K562 (cell line): ENCODE results near the gene HAPLN2. TPM values are rescaled to one million over a fixed set of nuclear protein-coding genes. Genes with fewer than 3 reads are reported as not detected.

Source experiments
- KDM5B ChIP-seq: fragments of 200-600 bp; sonication (generic); IDR thresholded peaks from 2 replicates; pipeline ENCODE4 v1.6.1; 2012; ENCODE audit warnings: low read depth, mild to moderate bottlenecking, moderate library complexity, low read length, control low read depth, inconsistent platforms; ENCODE audit not compliant: insufficient replicate concordance
- MAFK ChIP-seq: IDR thresholded peaks from 2 replicates; pipeline ENCODE4 v1.6.1; 2011; ENCODE audit warnings: low read length, improper control_type of control experiment
- NFIX ChIP-seq: fragments of 250-450 bp; sonication (Bioruptor Pico); IDR thresholded peaks from 2 replicates; pipeline ENCODE4 v1.4.0; 2020; ENCODE audit warnings: low read depth, mild to moderate bottlenecking, moderate library complexity
- NFXL1 ChIP-seq: fragments of 450-650 bp; formaldehyde crosslinking; IDR thresholded peaks from 2 replicates; pipeline ENCODE4 v1.4.0; 2021; ENCODE audit warnings: mild to moderate bottlenecking
- RBM15 ChIP-seq: fragments of 200-400 bp; formaldehyde crosslinking; IDR thresholded peaks from 2 replicates; pipeline ENCODE4 v1.6.1; 2018; ENCODE audit warnings: mild to moderate bottlenecking, low read length, moderate library complexity; ENCODE audit not compliant: insufficient read depth
- SIRT6 ChIP-seq: IDR thresholded peaks from one replicate; pipeline ENCODE4 v1.6.1; 2012; ENCODE audit warnings: low read depth, mild to moderate bottlenecking, control low read depth, inconsistent platforms, low read length, moderate library complexity
- SUPT5H ChIP-seq: fragments of 450-650 bp; IDR thresholded peaks from 2 replicates; pipeline ENCODE4 v1.6.1; 2016
- TAF1 ChIP-seq: IDR thresholded peaks from 2 replicates; pipeline ENCODE4 v1.6.1; 2011; ENCODE audit warnings: mild to moderate bottlenecking, low read length, moderate library complexity; ENCODE audit not compliant: insufficient read depth, control insufficient read depth, severe bottlenecking; ENCODE audit errors: extremely low read depth
- ZC3H8 ChIP-seq: fragments of 450-650 bp; IDR thresholded peaks from 2 replicates; pipeline ENCODE4 v1.6.1; 2017
- ZNF121 ChIP-seq: sonication (generic); formaldehyde crosslinking; conservative IDR thresholded peaks from 2 replicates; pipeline ENCODE4 v1.8.0; 2022; ENCODE audit warnings: missing genetic modification reagents
- ZNF140 ChIP-seq: fragments of 250-450 bp; sonication (Bioruptor Pico); IDR thresholded peaks from 2 replicates; pipeline ENCODE4 v1.8.0; 2021; ENCODE audit warnings: moderate library complexity, mild to moderate bottlenecking, inconsistent platforms
- polyA plus RNA-seq, 8 experiments: library from polyadenylated mRNA; depleted of rRNA in 4 of 8; stranded (reverse) in 5 of 8; unstranded in 3 of 8; fragments of >200 nt; fragmentation: Nextera tagmentation in 2 of 8; fragmentation: Illumina TruSeq in 1 of 8; extraction: Ambion mirVana in 2 of 8; extraction: Trizol in 1 of 8; gene quantifications; 2 replicates each; pipeline versions ENCODE4 v1.2.1 to v1.2.3, GENCODE V29; 2011 to 2014; ENCODE audit warnings: inconsistent platforms in 1 of 8, missing spikeins in 1 of 8
- total RNA-seq, 7 experiments: library from RNA; depleted of rRNA in 6 of 7; stranded (reverse); fragments of >200 nt in 6 of 7; fragmentation: Illumina TruSeq in 2 of 7; extraction: Trizol in 2 of 7; gene quantifications; 2 replicates each; pipeline versions ENCODE4 v1.2.1 to v1.2.3, GENCODE V29; 2011 to 2021; ENCODE audit warnings: low replicate concordance in 1 of 7
- TF ChIP-seq, protein P1 (sequence below): sonication (generic); formaldehyde crosslinking; IDR thresholded peaks from 2 replicates; pipeline ENCODE4 v1.8.0; 2022; ENCODE audit warnings: mild to moderate bottlenecking, low read depth, missing genetic modification reagents
- TF ChIP-seq, protein P2 (sequence below): sonication (generic); formaldehyde crosslinking; IDR thresholded peaks from 2 replicates; pipeline ENCODE4 v1.8.0; 2023; ENCODE audit warnings: mild to moderate bottlenecking, missing genetic modification reagents
- TF ChIP-seq, protein P3 (sequence below): conservative IDR thresholded peaks from 2 replicates; pipeline ENCODE4 v1.6.1; 2011; ENCODE audit warnings: low read depth, mild to moderate bottlenecking, low read length; ENCODE audit not compliant: control insufficient read depth
- TF ChIP-seq, protein P4 (sequence below): fragments of 450-650 bp; formaldehyde crosslinking; IDR thresholded peaks from 2 replicates; pipeline ENCODE4 v1.4.0; 2020; ENCODE audit warnings: mild to moderate bottlenecking, moderate library complexity
- TF ChIP-seq, protein P5 (sequence below): fragments of 450-650 bp; IDR thresholded peaks from 2 replicates; pipeline ENCODE4 v1.6.1; 2016; ENCODE audit warnings: mild to moderate bottlenecking

Gene HAPLN2
- total and polyA plus RNA-seq, 9 of the 15 experiments (the other 6 are each of a cell fraction or from before 2014, with no cell fraction given), result 0.14 to 5.2 (median 3.8) TPM; not detected in 4

GRCh38 chr1:156601122-156601830 is 17.9 kb upstream of the HAPLN2 start, which contains the start of gene GPATCH4 (continued):
- no peak for TF ChIP-seq ZNF121
- TF ChIP-seq, protein P1, sequence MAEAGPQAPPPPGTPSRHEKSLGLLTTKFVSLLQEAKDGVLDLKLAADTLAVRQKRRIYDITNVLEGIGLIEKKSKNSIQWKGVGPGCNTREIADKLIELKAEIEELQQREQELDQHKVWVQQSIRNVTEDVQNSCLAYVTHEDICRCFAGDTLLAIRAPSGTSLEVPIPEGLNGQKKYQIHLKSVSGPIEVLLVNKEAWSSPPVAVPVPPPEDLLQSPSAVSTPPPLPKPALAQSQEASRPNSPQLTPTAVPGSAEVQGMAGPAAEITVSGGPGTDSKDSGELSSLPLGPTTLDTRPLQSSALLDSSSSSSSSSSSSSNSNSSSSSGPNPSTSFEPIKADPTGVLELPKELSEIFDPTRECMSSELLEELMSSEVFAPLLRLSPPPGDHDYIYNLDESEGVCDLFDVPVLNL (CRISPR knock-in tag), result no peak
- TF ChIP-seq SUPT5H, result peak; percentile 85
- TF ChIP-seq NFIX (CRISPR knock-in tag), result no peak
- no peak for TF ChIP-seq ZC3H8
- no peak for TF ChIP-seq SIRT6
- TF ChIP-seq RBM15, result no peak
- TF ChIP-seq NFXL1 (CRISPR knock-in tag), result no peak
- TF ChIP-seq, protein P2, sequence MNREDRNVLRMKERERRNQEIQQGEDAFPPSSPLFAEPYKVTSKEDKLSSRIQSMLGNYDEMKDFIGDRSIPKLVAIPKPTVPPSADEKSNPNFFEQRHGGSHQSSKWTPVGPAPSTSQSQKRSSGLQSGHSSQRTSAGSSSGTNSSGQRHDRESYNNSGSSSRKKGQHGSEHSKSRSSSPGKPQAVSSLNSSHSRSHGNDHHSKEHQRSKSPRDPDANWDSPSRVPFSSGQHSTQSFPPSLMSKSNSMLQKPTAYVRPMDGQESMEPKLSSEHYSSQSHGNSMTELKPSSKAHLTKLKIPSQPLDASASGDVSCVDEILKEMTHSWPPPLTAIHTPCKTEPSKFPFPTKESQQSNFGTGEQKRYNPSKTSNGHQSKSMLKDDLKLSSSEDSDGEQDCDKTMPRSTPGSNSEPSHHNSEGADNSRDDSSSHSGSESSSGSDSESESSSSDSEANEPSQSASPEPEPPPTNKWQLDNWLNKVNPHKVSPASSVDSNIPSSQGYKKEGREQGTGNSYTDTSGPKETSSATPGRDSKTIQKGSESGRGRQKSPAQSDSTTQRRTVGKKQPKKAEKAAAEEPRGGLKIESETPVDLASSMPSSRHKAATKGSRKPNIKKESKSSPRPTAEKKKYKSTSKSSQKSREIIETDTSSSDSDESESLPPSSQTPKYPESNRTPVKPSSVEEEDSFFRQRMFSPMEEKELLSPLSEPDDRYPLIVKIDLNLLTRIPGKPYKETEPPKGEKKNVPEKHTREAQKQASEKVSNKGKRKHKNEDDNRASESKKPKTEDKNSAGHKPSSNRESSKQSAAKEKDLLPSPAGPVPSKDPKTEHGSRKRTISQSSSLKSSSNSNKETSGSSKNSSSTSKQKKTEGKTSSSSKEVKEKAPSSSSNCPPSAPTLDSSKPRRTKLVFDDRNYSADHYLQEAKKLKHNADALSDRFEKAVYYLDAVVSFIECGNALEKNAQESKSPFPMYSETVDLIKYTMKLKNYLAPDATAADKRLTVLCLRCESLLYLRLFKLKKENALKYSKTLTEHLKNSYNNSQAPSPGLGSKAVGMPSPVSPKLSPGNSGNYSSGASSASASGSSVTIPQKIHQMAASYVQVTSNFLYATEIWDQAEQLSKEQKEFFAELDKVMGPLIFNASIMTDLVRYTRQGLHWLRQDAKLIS (CRISPR knock-in tag), result no peak
- TF ChIP-seq ZNF140, result no peak
- TF ChIP-seq, protein P3, sequence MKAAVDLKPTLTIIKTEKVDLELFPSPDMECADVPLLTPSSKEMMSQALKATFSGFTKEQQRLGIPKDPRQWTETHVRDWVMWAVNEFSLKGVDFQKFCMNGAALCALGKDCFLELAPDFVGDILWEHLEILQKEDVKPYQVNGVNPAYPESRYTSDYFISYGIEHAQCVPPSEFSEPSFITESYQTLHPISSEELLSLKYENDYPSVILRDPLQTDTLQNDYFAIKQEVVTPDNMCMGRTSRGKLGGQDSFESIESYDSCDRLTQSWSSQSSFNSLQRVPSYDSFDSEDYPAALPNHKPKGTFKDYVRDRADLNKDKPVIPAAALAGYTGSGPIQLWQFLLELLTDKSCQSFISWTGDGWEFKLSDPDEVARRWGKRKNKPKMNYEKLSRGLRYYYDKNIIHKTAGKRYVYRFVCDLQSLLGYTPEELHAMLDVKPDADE, result peak; percentile 95
- TF ChIP-seq, protein P4, sequence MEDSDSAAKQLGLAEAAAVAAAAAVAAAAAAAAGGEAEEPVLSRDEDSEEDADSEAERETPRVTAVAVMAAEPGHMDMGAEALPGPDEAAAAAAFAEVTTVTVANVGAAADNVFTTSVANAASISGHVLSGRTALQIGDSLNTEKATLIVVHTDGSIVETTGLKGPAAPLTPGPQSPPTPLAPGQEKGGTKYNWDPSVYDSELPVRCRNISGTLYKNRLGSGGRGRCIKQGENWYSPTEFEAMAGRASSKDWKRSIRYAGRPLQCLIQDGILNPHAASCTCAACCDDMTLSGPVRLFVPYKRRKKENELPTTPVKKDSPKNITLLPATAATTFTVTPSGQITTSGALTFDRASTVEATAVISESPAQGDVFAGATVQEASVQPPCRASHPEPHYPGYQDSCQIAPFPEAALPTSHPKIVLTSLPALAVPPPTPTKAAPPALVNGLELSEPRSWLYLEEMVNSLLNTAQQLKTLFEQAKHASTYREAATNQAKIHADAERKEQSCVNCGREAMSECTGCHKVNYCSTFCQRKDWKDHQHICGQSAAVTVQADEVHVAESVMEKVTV (CRISPR knock-in tag), result no peak
- peak; percentile 88 for TF ChIP-seq KDM5B
- TF ChIP-seq, protein P5, sequence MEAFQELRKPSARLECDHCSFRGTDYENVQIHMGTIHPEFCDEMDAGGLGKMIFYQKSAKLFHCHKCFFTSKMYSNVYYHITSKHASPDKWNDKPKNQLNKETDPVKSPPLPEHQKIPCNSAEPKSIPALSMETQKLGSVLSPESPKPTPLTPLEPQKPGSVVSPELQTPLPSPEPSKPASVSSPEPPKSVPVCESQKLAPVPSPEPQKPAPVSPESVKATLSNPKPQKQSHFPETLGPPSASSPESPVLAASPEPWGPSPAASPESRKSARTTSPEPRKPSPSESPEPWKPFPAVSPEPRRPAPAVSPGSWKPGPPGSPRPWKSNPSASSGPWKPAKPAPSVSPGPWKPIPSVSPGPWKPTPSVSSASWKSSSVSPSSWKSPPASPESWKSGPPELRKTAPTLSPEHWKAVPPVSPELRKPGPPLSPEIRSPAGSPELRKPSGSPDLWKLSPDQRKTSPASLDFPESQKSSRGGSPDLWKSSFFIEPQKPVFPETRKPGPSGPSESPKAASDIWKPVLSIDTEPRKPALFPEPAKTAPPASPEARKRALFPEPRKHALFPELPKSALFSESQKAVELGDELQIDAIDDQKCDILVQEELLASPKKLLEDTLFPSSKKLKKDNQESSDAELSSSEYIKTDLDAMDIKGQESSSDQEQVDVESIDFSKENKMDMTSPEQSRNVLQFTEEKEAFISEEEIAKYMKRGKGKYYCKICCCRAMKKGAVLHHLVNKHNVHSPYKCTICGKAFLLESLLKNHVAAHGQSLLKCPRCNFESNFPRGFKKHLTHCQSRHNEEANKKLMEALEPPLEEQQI, result no peak
- 0 out of 2 replicates have a peak, but pooled peaks have one; percentile 3 for TF ChIP-seq MAFK
- TF ChIP-seq TAF1, result peak; percentile 95
